Smooth muscle cell (in vitro differentiated cells): ENCODE data around the gene PRTFDC1. TPM values are rescaled to one million over a fixed set of nuclear protein-coding genes. Genes with fewer than 3 reads are reported as not detected.
"Not testable (repeated sequence)": the region's sequence is repeated elsewhere in the genome, so short reads cannot be mapped to it uniquely, and the experiment has no call there.

Experiments
- DNase-seq: peaks from one replicate; lab custom pipeline; 2025; ENCODE audit not compliant: unreplicated experiment; lab: John Stamatoyannopoulos, UW
- H2AFZ ChIP-seq: fragments of 200-600 bp; sonication (generic); 2 replicates; pipeline ENCODE4 v1.6.0; 2016; ENCODE audit warnings: antibody characterized with exemption, low read depth, mild to moderate bottlenecking
- H3F3A ChIP-seq: fragments of 200-600 bp; sonication (generic); 2 replicates; pipeline ENCODE4 v1.6.0; 2017; ENCODE audit warnings: antibody characterized with exemption, low read depth
- H3K27ac ChIP-seq: fragments of 200-600 bp; sonication (generic); 2 replicates; pipeline ENCODE4 v1.5.1; 2016; ENCODE audit warnings: low read depth, mild to moderate bottlenecking
- H3K27me3 ChIP-seq: fragments of 200-600 bp; sonication (generic); 2 replicates; pipeline ENCODE4 v1.6.1; 2016; ENCODE audit warnings: low read depth, mild to moderate bottlenecking
- H3K36me3 ChIP-seq: fragments of 200-600 bp; sonication (generic); 2 replicates; pipeline ENCODE4 v1.5.1; 2016; ENCODE audit warnings: low read depth
- H3K4me1 ChIP-seq: fragments of 200-600 bp; sonication (generic); 2 replicates; pipeline ENCODE4 v1.5.1; 2016; ENCODE audit warnings: low read depth
- H3K4me2 ChIP-seq: fragments of 200-600 bp; sonication (generic); 2 replicates; pipeline ENCODE4 v1.6.0; 2016; ENCODE audit warnings: mild to moderate bottlenecking
- H3K4me3 ChIP-seq: fragments of 200-600 bp; sonication (generic); 2 replicates; pipeline ENCODE4 v1.5.1; 2016; ENCODE audit warnings: mild to moderate bottlenecking
- H3K79me2 ChIP-seq: fragments of 200-600 bp; sonication (generic); 2 replicates; pipeline ENCODE4 v1.6.0; 2016; ENCODE audit warnings: low read depth, mild to moderate bottlenecking
- H3K9ac ChIP-seq: fragments of 200-600 bp; sonication (generic); 2 replicates; pipeline ENCODE4 v1.6.0; 2016; ENCODE audit warnings: low read depth
- H3K9me3 ChIP-seq: fragments of 200-600 bp; sonication (generic); replicated peaks from 2 replicates; pipeline ENCODE4 v1.5.1; 2016; ENCODE audit warnings: low read depth
- H4K20me1 ChIP-seq: fragments of 200-600 bp; sonication (generic); 2 replicates; pipeline ENCODE4 v1.6.0; 2016; ENCODE audit warnings: low read depth
- CTCF ChIP-seq: fragments of 200-600 bp; sonication (generic); IDR thresholded peaks from 2 replicates; pipeline ENCODE4 v1.5.1; 2017; ENCODE audit warnings: borderline replicate concordance, mild to moderate bottlenecking, antibody characterized with exemption; ENCODE audit not compliant: insufficient read depth, poor library complexity, severe bottlenecking
- WGBS: methylation state at CpG from one replicate; pipeline ENCODE4 v1.1.7; 2016; ENCODE audit warnings: low lambda C conversion rate; 5-methylcytosine and 5-hydroxymethylcytosine counted together
- polyA plus RNA-seq: library from polyadenylated mRNA; unstranded; fragments of >200 nt; fragmentation: Nextera tagmentation; extraction: Ambion mirVana; gene quantifications from 2 replicates; pipeline ENCODE4 v1.2.1, GENCODE V29; 2016
- total RNA-seq: library from RNA; depleted of rRNA; stranded (reverse); fragments of >200 nt; gene quantifications from 2 replicates; pipeline ENCODE4 v1.2.3, GENCODE V29; 2014

Gene PRTFDC1
- total and polyA plus RNA-seq, 2 experiments from 2014 or later = 10.2 to 11.9 TPM

- Histone ChIP-seq H3K36me3 (peaks cover 4% of the 10 kb centered on the region), H2AFZ (peak overlapping the region; percentile 33), H4K20me1 (no peaks in the 10 kb centered on the region), H3F3A (no peaks in the 10 kb centered on the region), H3K4me1 (peaks cover 7% of the 10 kb centered on the region), H3K79me2 (no peaks in the 10 kb centered on the region), H3K27ac (no peak overlapping the region), H3K9me3 (no peaks in the 10 kb centered on the region), H3K4me3 (no peak overlapping the region), H3K9ac (no peak overlapping the region), H3K4me2 (peak overlapping the region; percentile 42), H3K27me3 (no peaks in the 10 kb centered on the region)
- 46% methylated on average over 4 of the region's 4 CpGs for WGBS
- TF ChIP-seq CTCF = no peak
- no peak for DNase-seq
Measured at GRCh38 chr10:24929056-24929544, 23.3 kb downstream of the PRTFDC1 start.

- no peak overlapping the region for H3K9ac ChIP-seq
- no peaks in the 10 kb centered on the region for H3K9me3 ChIP-seq
- H2AFZ ChIP-seq = no peak overlapping the region
- no peak for DNase-seq
- H3K4me3 ChIP-seq = no peak overlapping the region
- H3K4me1 ChIP-seq = peaks cover 7% of the 10 kb centered on the region
- H3K27me3 ChIP-seq = no peaks in the 10 kb centered on the region
- H3K79me2 ChIP-seq = no peaks in the 10 kb centered on the region
- 98% methylated on average over 3 of the region's 3 CpGs for WGBS
- no peak for TF ChIP-seq CTCF
- H3K27ac ChIP-seq = no peak overlapping the region
- no peaks in the 10 kb centered on the region for H3F3A ChIP-seq
- H3K4me2 ChIP-seq = no peak overlapping the region
- peaks cover 4% of the 10 kb centered on the region for H3K36me3 ChIP-seq
- H4K20me1 ChIP-seq = no peaks in the 10 kb centered on the region
Measured at GRCh38 chr10:24928163-24928562, 24.2 kb downstream of the PRTFDC1 start.

- Histone ChIP-seq H3K9me3 (no peaks in the 10 kb centered on the region), H3K27ac (no peak overlapping the region), H3K4me3 (no peak overlapping the region), H3K4me2 (no peak overlapping the region), H3K9ac (no peak overlapping the region), H3F3A (no peaks in the 10 kb centered on the region), H3K4me1 (peaks cover 7% of the 10 kb centered on the region), H2AFZ (no peak overlapping the region), H3K36me3 (peaks cover 4% of the 10 kb centered on the region), H3K27me3 (no peaks in the 10 kb centered on the region), H3K79me2 (no peaks in the 10 kb centered on the region), H4K20me1 (no peaks in the 10 kb centered on the region)
- DNase-seq = no peak
- 95% methylated on average over 8 of the region's 8 CpGs for WGBS
- no peak for TF ChIP-seq CTCF
Measured at GRCh38 chr10:24926557-24926956, 25.8 kb downstream of the PRTFDC1 start.

- peaks cover 4% of the 10 kb centered on the region for H3F3A ChIP-seq
- no peaks in the 10 kb centered on the region for H4K20me1 ChIP-seq
- no peak for DNase-seq
- peaks cover 4% of the 10 kb centered on the region for H3K36me3 ChIP-seq
- H3K9me3 ChIP-seq = no peaks in the 10 kb centered on the region
- no peaks in the 10 kb centered on the region for H3K27me3 ChIP-seq
- H3K27ac ChIP-seq = no peak overlapping the region
- H3K9ac ChIP-seq = no peak overlapping the region
- no peak overlapping the region for H2AFZ ChIP-seq
- no peak overlapping the region for H3K4me3 ChIP-seq
- WGBS = 97% methylated on average over 4 of the region's 4 CpGs
- TF ChIP-seq CTCF = no peak
- no peak overlapping the region for H3K4me2 ChIP-seq
- H3K4me1 ChIP-seq = peaks cover 7% of the 10 kb centered on the region
- no peaks in the 10 kb centered on the region for H3K79me2 ChIP-seq
Measured at GRCh38 chr10:24925799-24926198, 26.6 kb downstream of the PRTFDC1 start.

- H3K9ac ChIP-seq, H3K9me3 ChIP-seq, H3K4me1 ChIP-seq, H3K79me2 ChIP-seq, H3F3A ChIP-seq, H3K27me3 ChIP-seq, H3K4me3 ChIP-seq, H4K20me1 ChIP-seq, H3K27ac ChIP-seq, H2AFZ ChIP-seq, DNase-seq, H3K4me2 ChIP-seq, H3K36me3 ChIP-seq: not testable (repeated sequence)
Measured at GRCh38 chr10:24924483-24924882, 27.9 kb downstream of the PRTFDC1 start.
